ENCODE results near the gene TMEM63A.

- TF ChIP-seq, protein P1, sequence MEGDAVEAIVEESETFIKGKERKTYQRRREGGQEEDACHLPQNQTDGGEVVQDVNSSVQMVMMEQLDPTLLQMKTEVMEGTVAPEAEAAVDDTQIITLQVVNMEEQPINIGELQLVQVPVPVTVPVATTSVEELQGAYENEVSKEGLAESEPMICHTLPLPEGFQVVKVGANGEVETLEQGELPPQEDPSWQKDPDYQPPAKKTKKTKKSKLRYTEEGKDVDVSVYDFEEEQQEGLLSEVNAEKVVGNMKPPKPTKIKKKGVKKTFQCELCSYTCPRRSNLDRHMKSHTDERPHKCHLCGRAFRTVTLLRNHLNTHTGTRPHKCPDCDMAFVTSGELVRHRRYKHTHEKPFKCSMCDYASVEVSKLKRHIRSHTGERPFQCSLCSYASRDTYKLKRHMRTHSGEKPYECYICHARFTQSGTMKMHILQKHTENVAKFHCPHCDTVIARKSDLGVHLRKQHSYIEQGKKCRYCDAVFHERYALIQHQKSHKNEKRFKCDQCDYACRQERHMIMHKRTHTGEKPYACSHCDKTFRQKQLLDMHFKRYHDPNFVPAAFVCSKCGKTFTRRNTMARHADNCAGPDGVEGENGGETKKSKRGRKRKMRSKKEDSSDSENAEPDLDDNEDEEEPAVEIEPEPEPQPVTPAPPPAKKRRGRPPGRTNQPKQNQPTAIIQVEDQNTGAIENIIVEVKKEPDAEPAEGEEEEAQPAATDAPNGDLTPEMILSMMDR (IDR thresholded peaks at IDR 0.05; ENCODE audit: borderline replicate concordance, extremely low read depth, low read length, poor library complexity, severe bottlenecking) = no peak
- TF ChIP-seq EZH2 (IDR thresholded peaks at IDR 0.05; ENCODE audit: borderline replicate concordance, low read depth, low read length, severe bottlenecking) = no peak
These were observed at the start of gene TMEM63A for GRCh38 chr1:225881959-225882693.

All from DND-41 (cell line).